GM12865 (cell line): Measurements from ENCODE around the gene CYTH4.
"Not testable (repeated sequence)": the region's sequence is repeated elsewhere in the genome, so short reads cannot be mapped to it uniquely, and the experiment has no call there.

Experiments
- DNase-seq: peaks from one replicate; pipeline ENCODE4 v3.0.0; 2010; ENCODE audit warnings: low read depth
- H3K4me3 ChIP-seq: 2 replicates; pipeline ENCODE4 v1.5.1; 2011; ENCODE audit warnings: mild to moderate bottlenecking, low read depth, low read length, control low read depth
- CTCF ChIP-seq: IDR thresholded peaks from 2 replicates; pipeline ENCODE4 v1.5.1; 2011; ENCODE audit warnings: low read length, control low read depth, low read depth, inconsistent platforms; ENCODE audit not compliant: insufficient read depth; ENCODE audit errors: missing control alignments

The CYTH4 gene

DNA sequence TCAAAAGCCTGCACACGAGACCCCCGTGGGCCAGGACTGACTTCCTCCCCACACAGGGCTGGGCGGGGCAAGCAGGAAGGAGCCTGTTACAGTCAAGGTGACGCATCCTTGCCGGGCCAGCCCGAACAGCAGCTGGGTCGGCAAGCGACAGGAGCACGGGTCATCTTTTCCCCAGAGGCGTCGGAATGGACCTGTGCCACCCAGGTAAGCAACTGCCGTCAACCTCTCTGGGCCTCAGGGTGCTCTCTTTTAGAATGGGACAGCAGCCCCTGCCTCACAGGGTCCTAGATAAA is at the start of gene CYTH4:
Gene CYTH4 (plus strand): TSS at position 124 of the 293 bp plus-strand sequence. CDS start 62 bp downstream, at position 186.
- TF ChIP-seq CTCF = no peak
- peak within 1 kb of the TSS; percentile 70 for H3K4me3 ChIP-seq
- DNase-seq = peak; percentile 73

DNA sequence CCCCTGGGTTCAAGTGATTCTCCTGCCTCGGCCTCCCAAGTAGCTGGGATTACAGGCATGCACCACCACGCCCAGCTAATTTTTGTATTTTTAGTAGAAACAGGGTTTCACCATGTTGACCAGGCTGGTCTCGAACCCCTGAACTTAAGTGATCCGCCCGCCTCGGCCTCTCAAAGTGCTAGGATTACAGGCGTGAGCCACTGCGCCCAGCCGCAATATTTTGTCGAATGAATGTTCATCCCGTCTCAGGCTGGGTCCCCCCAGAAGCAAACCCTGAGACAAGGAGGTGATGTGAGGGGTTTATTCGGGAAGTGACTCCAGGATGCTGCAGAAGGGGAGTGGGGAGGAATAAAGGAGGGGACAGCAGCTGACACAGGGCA is 48.9 kb upstream of the CYTH4 start:
- DNase-seq, H3K4me3 ChIP-seq: not testable (repeated sequence)

- H3K4me3 ChIP-seq = no peak overlapping the region
These were observed 48.3 kb upstream of the CYTH4 start for GRCh38 chr22:37233751-37234631.

DNA sequence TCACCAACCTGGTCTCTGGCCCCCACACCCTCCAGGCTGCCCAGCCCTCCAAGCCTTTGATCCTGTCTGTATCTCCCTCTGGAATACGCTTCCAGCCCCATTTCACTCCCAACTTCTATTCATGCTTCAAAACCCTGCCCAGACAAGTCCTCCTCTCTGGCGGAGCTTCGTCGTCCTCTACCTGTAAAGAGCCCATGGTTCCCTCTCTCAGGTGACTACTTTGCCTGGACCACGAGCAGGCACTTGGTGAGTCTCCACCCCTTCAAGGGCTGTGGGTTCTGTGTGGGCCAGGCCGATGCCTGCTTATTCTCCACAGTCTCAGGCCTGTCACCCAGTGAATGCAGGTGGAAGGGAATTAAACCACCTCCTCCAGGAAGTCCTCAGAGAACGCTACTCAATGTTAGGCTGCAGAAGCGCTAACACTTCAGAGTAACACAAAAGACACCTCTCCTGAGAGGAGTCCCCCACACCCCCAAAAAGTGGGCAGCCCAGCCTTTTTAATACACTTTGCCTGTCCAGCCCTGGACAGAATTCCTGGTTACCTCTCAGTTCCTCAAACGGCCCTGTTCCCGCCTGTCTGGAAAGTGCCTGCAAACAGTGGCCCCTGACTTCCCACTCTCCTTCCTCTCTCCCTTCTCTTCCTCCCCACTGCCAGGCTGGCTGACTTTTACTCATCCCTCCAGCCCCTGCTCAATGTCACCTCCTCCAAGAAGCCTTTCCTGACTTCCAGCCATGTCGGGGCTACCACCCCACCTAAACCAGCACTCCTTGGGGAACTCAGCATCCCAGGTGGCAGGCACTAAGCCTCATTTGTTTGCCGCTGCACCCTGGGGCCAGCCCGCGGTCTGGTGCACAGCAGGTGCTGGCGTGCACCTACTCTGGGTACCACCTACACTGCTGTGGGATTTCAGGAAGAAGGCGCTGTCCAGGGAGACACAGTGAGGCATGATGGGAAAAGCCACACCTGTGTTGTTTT is 47.3 kb upstream of the CYTH4 start:
- TF ChIP-seq CTCF = no peak
- H3K4me3 ChIP-seq = no peak overlapping the region
- no peak for DNase-seq

More at GRCh38 chr22:37233751-37234631, 48.3 kb upstream of the CYTH4 start:
- DNase-seq = no peak
- no peak for TF ChIP-seq CTCF

DNA sequence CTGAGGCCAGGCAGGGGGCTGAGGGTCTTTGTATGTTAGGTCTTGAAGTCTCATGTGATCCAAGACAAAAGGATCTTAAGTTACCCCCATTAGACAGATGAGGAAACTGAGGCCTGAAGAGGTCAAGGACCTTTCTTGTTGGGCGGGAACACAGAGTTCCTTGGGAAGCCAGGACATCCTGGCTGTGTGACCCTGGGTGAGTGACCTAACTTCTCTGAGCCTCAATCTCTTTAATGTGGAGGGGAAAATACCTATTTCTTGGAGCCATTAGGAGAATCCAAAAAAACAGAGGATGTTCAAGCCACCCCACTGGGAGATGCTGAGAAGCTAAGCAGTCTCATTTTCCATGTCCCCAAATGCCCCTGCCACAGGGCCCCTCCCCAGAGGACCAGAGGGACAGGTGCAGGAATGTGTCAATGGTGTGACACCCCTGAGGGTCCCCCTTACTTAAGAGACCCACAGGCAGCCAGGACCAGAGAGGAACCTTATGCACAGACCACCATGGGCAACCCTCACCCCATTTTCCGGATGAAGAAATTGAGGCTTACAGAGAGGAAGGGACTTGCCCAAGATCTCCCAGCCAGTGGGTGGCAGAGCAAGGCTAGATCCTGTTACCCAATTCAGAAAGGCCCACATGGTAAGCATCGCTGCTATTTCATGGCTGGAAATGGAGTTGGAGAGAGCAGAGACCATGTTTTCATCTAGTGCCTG is 46.3 kb upstream of the CYTH4 start:
- no peak for DNase-seq
- H3K4me3 ChIP-seq = no peak overlapping the region
- TF ChIP-seq CTCF = no peak

DNA sequence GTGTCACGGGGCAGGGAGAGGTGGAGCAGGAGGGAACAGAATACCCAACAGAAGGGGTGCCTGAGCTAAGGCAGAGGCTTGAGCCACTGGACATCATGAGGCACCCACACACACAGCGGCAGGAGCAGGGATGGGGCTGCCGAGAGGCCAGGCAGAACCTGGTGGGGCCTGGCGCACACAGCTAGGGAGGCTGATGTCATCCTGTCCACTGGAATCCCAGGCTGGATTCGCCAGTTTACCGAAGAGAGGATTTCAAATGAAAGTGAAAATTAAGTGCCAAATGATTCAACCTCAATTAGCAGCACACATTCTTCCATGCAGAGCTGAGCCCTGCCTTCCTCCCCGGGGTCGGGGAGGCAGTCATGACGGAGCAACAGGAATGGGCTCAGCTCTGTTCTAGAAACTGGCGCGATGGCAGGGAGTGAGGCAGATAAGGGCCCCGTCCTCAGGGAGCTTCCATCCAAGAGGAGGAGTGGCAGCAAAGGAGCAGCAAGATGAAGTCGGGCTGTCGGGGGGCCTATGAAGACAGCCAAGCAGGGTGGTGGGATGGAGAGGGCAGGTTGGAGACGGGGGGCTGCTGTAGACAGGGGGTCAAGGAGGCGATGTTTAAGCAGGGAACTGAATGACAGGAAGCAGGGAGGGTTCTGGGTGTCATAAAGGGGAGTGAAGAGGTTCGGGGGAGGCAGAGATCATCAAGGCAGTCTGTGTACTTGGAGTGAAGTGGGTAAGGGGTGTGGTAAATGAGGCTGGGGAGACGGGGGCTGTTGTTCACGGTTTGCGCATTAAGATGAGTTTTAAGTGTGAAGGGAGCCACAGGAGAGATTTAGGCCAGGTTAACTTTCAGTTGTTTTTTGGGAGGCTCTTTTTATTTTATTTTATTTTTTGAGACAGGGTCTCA is 44.7 kb upstream of the CYTH4 start:
- DNase-seq = no peak
- no peak for TF ChIP-seq CTCF
- H3K4me3 ChIP-seq = no peak overlapping the region
